Lung (tissue), 12 donors: ENCODE results near the gene CCDC27. TPM values are rescaled to one million over a fixed set of nuclear protein-coding genes. Genes with fewer than 3 reads are reported as not detected.

Experiments
- ATAC-seq: fragments of 200-7000 bp; cut with Tn5 transposase; one replicate; pipeline ENCODE4 v1.9.1; 2020; ENCODE audit warnings: moderate number of reproducible peaks; ENCODE audit not compliant: insufficient read depth, low FRiP score
- DNase-seq, 3 donors: peaks; one replicate each; pipeline ENCODE4 v3.0.0-alpha.2; 2013 to 2017
- H3K27ac ChIP-seq, 2 donors: one replicate each; pipeline ENCODE4 v1.5.1; 2013; ENCODE audit warnings: mild to moderate bottlenecking in 2 of 2, moderate library complexity in 2 of 2, control low read depth in 1 of 2, inconsistent platforms in 1 of 2, low read depth in 1 of 2, low read length in 1 of 2
- H3K27me3 ChIP-seq, 3 donors: one replicate each; pipeline ENCODE4 v1.5.1; 2013; ENCODE audit warnings: low read length in 2 of 3; ENCODE audit not compliant: control insufficient read depth in 3 of 3, insufficient read depth in 3 of 3
- H3K36me3 ChIP-seq, 4 donors: one replicate each; pipeline ENCODE4 v1.5.1; 2013; ENCODE audit warnings: low read length in 4 of 4, mild to moderate bottlenecking in 1 of 4, moderate library complexity in 1 of 4; ENCODE audit not compliant: control insufficient read depth in 4 of 4, insufficient read depth in 4 of 4
- H3K4me1 ChIP-seq, 5 donors: one replicate each; pipeline ENCODE4 v1.5.1; 2013; ENCODE audit warnings: low read length in 5 of 5, mild to moderate bottlenecking in 2 of 5, moderate library complexity in 1 of 5; ENCODE audit not compliant: control insufficient read depth in 5 of 5, insufficient read depth in 5 of 5
- H3K4me3 ChIP-seq: one replicate; pipeline ENCODE4 v1.5.1; 2013; ENCODE audit warnings: mild to moderate bottlenecking, control low read depth, moderate library complexity
- H3K9ac ChIP-seq, 2 donors: one replicate each; pipeline ENCODE4 v1.5.1; 2013; ENCODE audit warnings: low read length in 2 of 2, control low read depth in 1 of 2; ENCODE audit not compliant: insufficient read depth in 1 of 2
- H3K9me3 ChIP-seq, 4 donors: one replicate each; pipeline ENCODE4 v1.5.1; 2013; ENCODE audit warnings: low read length in 3 of 4, mild to moderate bottlenecking in 1 of 4, moderate library complexity in 1 of 4; ENCODE audit not compliant: control insufficient read depth in 4 of 4, insufficient read depth in 3 of 4
- CTCF ChIP-seq: IDR thresholded peaks from 2 replicates; pipeline ENCODE4 v1.5.1; 2012; ENCODE audit warnings: mild to moderate bottlenecking; ENCODE audit errors: control extremely low read depth, extremely low read depth
- WGBS, 2 donors: extraction: QIAGEN DNeasy Blood & Tissue Kit; methylation state at CpG; one replicate each; pipeline ENCODE4 v1.1.7; 2013; 5-methylcytosine and 5-hydroxymethylcytosine counted together
- polyA plus RNA-seq, 2 donors: library from polyadenylated mRNA; stranded (reverse); fragments of 200-250 nt; gene quantifications; one replicate each; pipeline ENCODE4 v1.2.1, GENCODE V29; 2013
- total RNA-seq, 2 donors: library from RNA; depleted of rRNA in 1 of 2; stranded (reverse); fragments of >200 nt in 1 of 2; gene quantifications; one replicate each; pipeline ENCODE4 v1.2.1, GENCODE V29; 2014 to 2021
- donor health status: control.
- donor health status: control.
- donor health status: Bipolar disorder and iron deficiency.
- donor health status: healthy.
- donor health status: DM: yes; HTN: yes; CAD: no.

The CCDC27 gene
- total and polyA plus RNA-seq, 4 donors = not detected

- DNase-seq = no peak
- H3K9me3 ChIP-seq = no peaks in the 10 kb centered on the region
- H3K4me1 ChIP-seq = no peaks in the 10 kb centered on the region
- WGBS, 2 donors = 91 to 96% methylated on average over 42 of the region's 42 CpGs
- no peak for ATAC-seq
- no peak overlapping the region for H3K4me3 ChIP-seq
- H3K27ac ChIP-seq = no peak overlapping the region
- H3K36me3 ChIP-seq = peaks cover 0 to 32% (median 6%) of the 10 kb centered on the region in 4 donors
- no peak for TF ChIP-seq CTCF
- H3K9ac ChIP-seq = no peak overlapping the region
- H3K27me3 ChIP-seq = no peaks in the 10 kb centered on the region
These were observed 62.7 kb downstream of the CCDC27 start for GRCh38 chr1:3814771-3815561.

- H3K4me1 ChIP-seq = no peaks in the 10 kb centered on the region
- ATAC-seq (no peak), DNase-seq (no peak)
- H3K9me3 ChIP-seq = no peaks in the 10 kb centered on the region
- no peak for TF ChIP-seq CTCF
- H3K27ac ChIP-seq = no peak overlapping the region
- no peaks in the 10 kb centered on the region for H3K27me3 ChIP-seq
- H3K9ac ChIP-seq = no peak overlapping the region
- 90 to 91% methylated on average over 38 of the region's 38 CpGs for WGBS, 2 donors
- H3K4me3 ChIP-seq = no peak overlapping the region
- H3K36me3 ChIP-seq = peaks cover 0 to 41% (median 11%) of the 10 kb centered on the region in 4 donors
These were observed 64.3 kb downstream of the CCDC27 start for GRCh38 chr1:3816331-3817137.

- H3K9me3 ChIP-seq = no peaks in the 10 kb centered on the region
- no peak overlapping the region for H3K9ac ChIP-seq
- H3K4me3 ChIP-seq = no peak overlapping the region
- ATAC-seq = no peak
- no peaks in the 10 kb centered on the region for H3K4me1 ChIP-seq
- no peaks in the 10 kb centered on the region for H3K27me3 ChIP-seq
- H3K36me3 ChIP-seq = peaks cover 0 to 47% (median 11%) of the 10 kb centered on the region in 4 donors
- DNase-seq = no peak
- no peak overlapping the region for H3K27ac ChIP-seq
- no peak for TF ChIP-seq CTCF
- WGBS, 2 donors = 95 to 96% methylated on average over 17 of the region's 17 CpGs
These were observed 65.0 kb downstream of the CCDC27 start for GRCh38 chr1:3817138-3817740.
